Ishikawa (cell line): ENCODE measurements around the gene SPATA46.

Experiments used
- NFIC ChIP-seq: IDR thresholded peaks from 2 replicates; pipeline ENCODE4 v1.6.1; 2012
- TCF12 ChIP-seq: IDR thresholded peaks from 2 replicates; pipeline ENCODE4 v1.6.1; 2012; ENCODE audit warnings: low read depth

DNA sequence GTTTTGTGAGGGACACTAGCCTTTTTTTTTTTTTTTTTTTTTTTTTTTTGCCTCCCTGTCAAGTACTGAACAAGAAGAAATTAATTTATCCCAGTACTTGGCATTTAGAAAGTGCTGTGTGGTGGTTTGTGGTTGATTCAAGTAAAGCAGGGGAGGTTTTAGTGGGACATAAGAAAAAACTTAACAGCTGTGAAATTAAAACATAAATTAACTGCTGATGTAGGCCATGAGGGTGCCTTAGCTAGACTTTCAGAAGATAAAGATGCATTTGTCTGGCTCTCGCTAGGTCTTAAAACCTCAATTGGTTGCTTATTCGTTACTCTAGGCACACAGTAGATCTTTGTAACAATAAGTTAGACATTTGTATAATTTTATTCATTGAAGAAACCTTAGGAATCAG is 52.3 kb downstream of the SPATA46 start:
- TF ChIP-seq NFIC (no peak), TCF12 (no peak)
